NT2/D1 (cell line): ENCODE data around the gene PNKD.

Experiments used
- SUZ12 ChIP-seq: IDR thresholded peaks from 2 replicates; pipeline ENCODE4 v1.6.1; 2011; ENCODE audit not compliant: insufficient read length, insufficient read depth; ENCODE audit errors: extremely low read depth
- YY1 ChIP-seq: IDR thresholded peaks from 2 replicates; pipeline ENCODE4 v1.6.1; 2011; ENCODE audit not compliant: insufficient read length, insufficient read depth
- ZNF274 ChIP-seq: IDR thresholded peaks from 2 replicates; pipeline ENCODE4 v1.6.1; 2011; ENCODE audit warnings: mild to moderate bottlenecking, low read depth, low read length

GRCh38 chr2:218329826-218330593 is 59.7 kb downstream of the PNKD start:
- TF ChIP-seq ZNF274 (no peak), YY1 (no peak), SUZ12 (no peak)
